GM21447 (cell line): Measurements from ENCODE around the gene FAM13C.
"Not testable (repeated sequence)": the region's sequence is repeated elsewhere in the genome, so short reads cannot be mapped to it uniquely, and the experiment has no call there.

Experiments
- ATAC-seq: cut with Tn5 transposase; IDR thresholded peaks from one replicate; pipeline ENCODE4 v1.9.1; 2021; ENCODE audit not compliant: unreplicated experiment

Gene FAM13C

GRCh38 chr10:59237775-59238174, 124.6 kb downstream of the FAM13C start:
- no peak for ATAC-seq

GRCh38 chr10:59236064-59236697, 126.2 kb downstream of the FAM13C start:
- ATAC-seq, result no peak

GRCh38 chr10:59234816-59235429, 127.4 kb downstream of the FAM13C start:
- no peak for ATAC-seq

GRCh38 chr10:59234194-59234593, 128.2 kb downstream of the FAM13C start:
- no peak for ATAC-seq

- no peak for ATAC-seq
These were observed 132.9 kb downstream of the FAM13C start for GRCh38 chr10:59229441-59229840.

GRCh38 chr10:59227136-59227673, 135.1 kb downstream of the FAM13C start:
- ATAC-seq, result no peak

- no peak for ATAC-seq
These were observed 137.1 kb downstream of the FAM13C start for GRCh38 chr10:59225211-59225610.

- ATAC-seq, result not testable (repeated sequence)
These were observed 138.8 kb downstream of the FAM13C start for GRCh38 chr10:59223597-59223996.

- no peak for ATAC-seq
These were observed 139.6 kb downstream of the FAM13C start for GRCh38 chr10:59222788-59223187.

- no peak for ATAC-seq
These were observed 146.0 kb downstream of the FAM13C start for GRCh38 chr10:59216178-59216869.

- ATAC-seq, result no peak
These were observed 148.2 kb downstream of the FAM13C start for GRCh38 chr10:59214160-59214559.

- no peak for ATAC-seq
These were observed 150.0 kb downstream of the FAM13C start for GRCh38 chr10:59212301-59212798.

GRCh38 chr10:59206204-59206720, 156.1 kb downstream of the FAM13C start:
- no peak for ATAC-seq
